Skin of body (tissue), 2 donors: ENCODE measurements around the gene CLASRP. TPM values are rescaled to one million over a fixed set of nuclear protein-coding genes. Genes with fewer than 3 reads are reported as not detected.

Experiments
- DNase-seq: peaks from one replicate; lab custom pipeline; 2025; lab: John Stamatoyannopoulos, UW
- total RNA-seq: library from RNA; depleted of rRNA; stranded (reverse); fragments of >200 nt; gene quantifications from one replicate; pipeline ENCODE4 v1.2.3, GENCODE V29; 2014

The CLASRP gene
- total RNA-seq, 1 donor from 2014 or later = 20.3 TPM

- no peak for DNase-seq
Observed at GRCh38 chr19:45079911-45080370, 41.1 kb downstream of the CLASRP start.

GRCh38 chr19:45082170-45082569 is 43.3 kb downstream of the CLASRP start:
- no peak for DNase-seq

DNA sequence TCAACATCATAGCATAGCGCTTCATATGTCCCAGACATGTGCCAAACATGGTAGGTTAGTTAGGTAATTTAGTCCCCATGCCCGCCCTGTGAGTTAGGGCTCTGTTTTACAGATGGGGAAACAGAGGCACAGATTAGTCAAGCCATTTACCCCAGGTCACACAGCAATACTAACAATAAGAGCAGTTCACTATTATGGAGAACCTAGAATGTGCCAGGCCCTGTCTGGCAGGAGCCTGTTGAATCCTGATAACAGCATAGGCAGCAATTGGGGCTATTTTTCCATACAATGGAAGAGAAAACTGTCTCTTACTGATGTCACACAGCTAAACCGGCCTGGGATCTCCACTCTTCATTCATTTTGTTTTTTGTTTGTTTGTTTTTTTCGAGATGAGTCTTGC is 47.6 kb downstream of the CLASRP start:
- no peak for DNase-seq

- no peak for DNase-seq
Observed at GRCh38 chr19:45087531-45087930, 48.7 kb downstream of the CLASRP start.

GRCh38 chr19:45090034-45090433 is 51.2 kb downstream of the CLASRP start:
- no peak for DNase-seq

DNA sequence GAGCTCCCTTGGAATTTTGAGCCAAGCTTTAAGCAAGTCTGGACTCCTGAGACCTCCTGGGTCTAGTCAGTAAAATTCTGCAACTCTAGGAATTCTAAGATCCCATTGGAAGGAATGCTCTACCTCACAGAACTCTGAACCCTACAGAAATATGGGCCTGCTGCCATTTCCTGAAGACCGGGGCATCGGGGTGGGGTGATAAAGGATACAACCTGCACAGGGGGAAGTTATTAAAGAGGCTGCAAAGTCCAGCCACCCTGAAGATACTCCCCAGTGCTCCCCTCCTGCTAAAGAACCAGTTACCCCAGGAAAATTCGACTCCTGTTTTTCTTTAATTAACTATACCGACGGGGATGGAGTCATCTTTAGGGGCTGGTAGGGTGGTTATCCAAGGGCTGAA is 51.8 kb downstream of the CLASRP start:
- no peak for DNase-seq

GRCh38 chr19:45091031-45091923 is 52.4 kb downstream of the CLASRP start:
- peak; percentile 99 for DNase-seq

GRCh38 chr19:45092747-45093678 is 54.2 kb downstream of the CLASRP start, which contains the start of gene PPP1R37:
Gene PPP1R37, plus strand, starts transcription at chr19:45093179. Its CDS starts 147 bp downstream, at chr19:45093326.
- DNase-seq = peak; percentile 94

DNA sequence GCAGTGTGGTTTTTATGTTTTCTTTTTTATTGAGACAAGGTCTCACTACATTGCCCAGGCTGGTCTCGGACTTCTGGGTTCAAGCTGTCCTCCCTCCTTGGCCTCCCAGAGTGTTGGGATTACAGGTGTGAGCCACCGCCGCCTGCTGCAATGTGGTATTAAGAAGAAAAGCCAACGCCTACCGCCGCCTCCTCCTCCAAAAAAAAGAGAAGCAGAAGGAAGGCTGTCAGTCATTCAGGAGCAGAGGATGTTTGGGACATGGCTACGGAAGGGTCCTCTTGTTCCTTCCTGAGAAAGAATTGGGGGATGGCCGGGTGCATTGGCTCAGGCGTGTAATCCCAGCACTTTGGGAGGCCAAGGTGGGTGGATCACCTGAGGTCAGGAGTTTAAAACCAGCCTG is 55.3 kb downstream of the CLASRP start:
- no peak for DNase-seq

GRCh38 chr19:45094707-45095106 is 55.9 kb downstream of the CLASRP start:
- DNase-seq = no peak

- DNase-seq = no peak
Observed at GRCh38 chr19:45095496-45096413, 56.9 kb downstream of the CLASRP start.

DNA sequence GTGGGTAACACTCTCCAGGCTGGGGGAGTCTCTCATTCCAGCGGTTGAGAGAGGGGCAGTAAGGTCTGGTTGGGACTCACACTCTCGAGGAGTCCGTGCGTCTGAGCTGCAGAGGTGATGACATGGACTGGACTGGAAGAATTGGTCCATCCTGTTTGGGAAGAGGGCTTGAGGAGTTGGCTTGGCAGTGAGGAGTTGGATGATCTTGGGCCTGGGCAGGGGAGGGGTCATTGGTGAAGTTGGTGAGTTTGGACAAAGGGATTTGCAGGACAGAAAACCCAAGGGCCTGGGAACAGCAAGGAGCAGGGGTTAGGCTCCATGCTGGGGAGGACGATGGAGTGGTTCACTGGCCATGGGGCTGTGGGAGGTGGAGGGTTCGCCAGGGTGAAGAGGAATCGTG is 57.9 kb downstream of the CLASRP start:
- DNase-seq = no peak

GRCh38 chr19:45097450-45097775 is 58.6 kb downstream of the CLASRP start:
- no peak for DNase-seq

- no peak for DNase-seq
Observed at GRCh38 chr19:45097776-45098520, 59.1 kb downstream of the CLASRP start.

DNA sequence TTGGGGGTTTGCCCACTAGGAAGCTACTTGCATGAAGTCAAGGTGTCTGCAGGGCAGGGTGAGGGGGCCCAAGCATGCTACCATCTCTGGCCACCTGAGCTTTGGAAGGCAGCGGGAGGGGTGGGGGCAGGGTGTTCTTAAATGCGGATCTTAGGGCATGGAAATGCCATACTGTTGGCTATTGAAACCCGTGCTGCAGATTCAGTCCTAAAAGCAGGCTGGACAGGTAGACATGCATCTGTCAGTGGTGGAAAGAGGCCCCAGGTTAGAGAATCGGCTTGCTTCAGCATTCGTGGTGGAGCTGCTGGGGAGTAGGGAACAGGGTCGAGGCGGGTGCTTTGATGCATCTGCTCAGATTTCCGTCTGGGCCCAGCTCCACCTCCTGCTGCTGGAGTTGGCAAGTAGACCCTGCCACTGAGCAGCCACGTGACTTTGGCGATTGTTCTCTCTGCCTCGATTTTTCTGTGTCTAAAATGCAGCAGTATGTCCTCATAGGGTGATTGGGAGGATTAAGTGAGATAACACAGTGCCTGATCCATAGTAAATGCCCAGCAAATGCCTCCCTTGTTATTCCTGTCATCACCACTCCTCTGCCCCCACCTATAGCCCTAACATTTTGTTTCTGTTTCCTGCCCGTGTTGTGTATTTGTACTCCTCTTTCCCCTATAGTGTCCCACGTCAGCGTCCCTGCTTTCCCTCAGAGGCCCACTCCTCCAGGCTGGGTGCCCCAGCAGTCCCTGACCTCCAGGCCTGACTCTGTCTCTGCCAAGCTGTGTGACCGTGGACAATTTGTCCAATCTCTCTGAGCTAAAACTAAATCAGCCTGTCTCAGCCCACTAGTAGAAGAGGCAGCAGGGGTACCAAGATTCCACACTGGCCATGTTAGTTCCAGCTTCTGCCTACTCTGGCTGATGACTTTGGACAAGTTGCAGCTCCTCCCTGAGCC is 59.9 kb downstream of the CLASRP start:
- DNase-seq = no peak

- no peak for DNase-seq
Observed at GRCh38 chr19:45099467-45100191, 60.8 kb downstream of the CLASRP start.

DNA sequence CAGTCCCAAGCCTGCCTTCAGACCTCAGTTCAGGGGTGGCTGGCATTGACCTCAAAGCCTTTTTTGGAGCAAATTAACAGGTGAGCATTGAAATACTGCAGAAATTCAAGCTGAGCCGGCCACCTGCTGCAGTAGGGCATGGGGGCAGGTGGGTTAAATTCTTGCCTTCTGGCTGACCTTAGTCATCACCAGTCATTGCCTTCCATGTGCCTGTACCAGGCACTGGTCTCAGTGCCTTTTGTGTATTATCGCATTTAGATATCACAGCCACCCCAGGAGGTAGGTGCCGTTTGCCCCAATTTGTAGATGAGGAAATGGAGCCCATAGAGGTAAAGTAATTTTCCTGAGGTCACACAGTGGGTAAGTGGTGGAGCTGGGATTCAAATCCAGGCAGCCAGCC is 61.4 kb downstream of the CLASRP start:
- DNase-seq = no peak

DNA sequence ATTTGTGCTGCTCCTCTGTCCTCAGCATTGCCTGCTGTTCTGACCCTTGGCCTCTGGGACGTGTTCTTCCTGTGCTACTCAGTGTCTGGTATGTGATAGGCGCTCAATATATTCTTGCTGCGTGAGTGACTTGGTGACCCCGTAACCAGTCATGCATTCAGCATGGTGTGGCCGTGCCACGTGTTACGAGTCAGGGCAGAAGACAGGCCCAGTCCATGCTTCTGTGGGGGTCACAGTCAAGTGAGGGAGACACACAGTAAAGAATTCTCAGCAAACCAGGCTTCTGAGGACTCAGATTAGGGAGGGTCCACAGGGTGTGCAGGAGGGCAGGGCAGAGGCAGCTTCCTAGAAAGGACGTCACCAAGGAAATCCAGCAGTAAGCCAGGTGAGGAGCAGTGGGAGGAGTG is 62.0 kb downstream of the CLASRP start:
- DNase-seq = no peak

- no peak for DNase-seq
Observed at GRCh38 chr19:45101806-45102205, 63.0 kb downstream of the CLASRP start.
